ENCODE measurements around the gene NEU4. TPM values are rescaled to one million over a fixed set of nuclear protein-coding genes. Genes with fewer than 3 reads are reported as not detected.
"Not testable (repeated sequence)": the region's sequence is repeated elsewhere in the genome, so short reads cannot be mapped to it uniquely, and the experiment has no call there.

Gene NEU4
- total RNA-seq = not detected

GRCh38 chr2:241808721-241809382, at the start of gene NEU4:
TSS of gene NEU4 (plus strand) at chr2:241809193. CDS start at chr2:241814485, 5,292 bp downstream.
- ATAC-seq (no peak), DNase-seq (ENCODE audit: low spot score) (no peak)
- intact Hi-C loops (cut with DNase I) = no loop called here

- ATAC-seq; DNase-seq (ENCODE audit: low spot score); intact Hi-C loops (cut with DNase I): not testable (repeated sequence)
Observed at GRCh38 chr2:241759893-241760292, 49.1 kb upstream of the NEU4 start.

GRCh38 chr2:241760301-241760771, 48.7 kb upstream of the NEU4 start:
- DNase-seq (ENCODE audit: low spot score) (peak; percentile 49), ATAC-seq (no peak)
- intact Hi-C loops (cut with DNase I) = no loop called here

GRCh38 chr2:241762321-241762932, 46.6 kb upstream of the NEU4 start:
- DNase-seq (ENCODE audit: low spot score) (peak; percentile 38), ATAC-seq (no peak)
- intact Hi-C loops (cut with DNase I) = no loop called here

GRCh38 chr2:241762933-241763369, 46.0 kb upstream of the NEU4 start:
- peak; percentile 43 for DNase-seq (ENCODE audit: low spot score)
- peak; percentile 49 for ATAC-seq
- intact Hi-C loops (cut with DNase I) = no loop called here

GRCh38 chr2:241763551-241764274, 45.3 kb upstream of the NEU4 start:
- no peak for DNase-seq (ENCODE audit: low spot score)

GRCh38 chr2:241764275-241765241, 44.4 kb upstream of the NEU4 start:
- intact Hi-C loops (cut with DNase I) = no loop called here
- DNase-seq (ENCODE audit: low spot score) = peak; percentile 54
- peak; percentile 15 for ATAC-seq

More at GRCh38 chr2:241763551-241764274, 45.3 kb upstream of the NEU4 start:
- peak; percentile 9 for ATAC-seq
- intact Hi-C loops (cut with DNase I) = no loop called here

GRCh38 chr2:241767464-241768250, 41.3 kb upstream of the NEU4 start:
- DNase-seq (ENCODE audit: low spot score) = peak; percentile 55
- intact Hi-C loops (cut with DNase I) = no loop called here
- no peak for ATAC-seq

- peak; percentile 50 for DNase-seq (ENCODE audit: low spot score)
- intact Hi-C loops (cut with DNase I) = no loop called here
- no peak for ATAC-seq
Observed at GRCh38 chr2:241768251-241768711, 40.7 kb upstream of the NEU4 start.

- no peak for ATAC-seq
- intact Hi-C loops (cut with DNase I) = no loop called here
- peak; percentile 51 for DNase-seq (ENCODE audit: low spot score)
Observed at GRCh38 chr2:241768850-241769249, 40.1 kb upstream of the NEU4 start.

- ATAC-seq (no peak), DNase-seq (ENCODE audit: low spot score) (no peak)
- intact Hi-C loops (cut with DNase I) = no loop called here
Observed at GRCh38 chr2:241769819-241770184, 39.2 kb upstream of the NEU4 start.

GRCh38 chr2:241770185-241770935, 38.6 kb upstream of the NEU4 start:
- DNase-seq (ENCODE audit: low spot score) (peak; percentile 57), ATAC-seq (peak; percentile 6)
- intact Hi-C loops (cut with DNase I) = no loop called here

GRCh38 chr2:241770936-241771285, 38.1 kb upstream of the NEU4 start:
- no peak for DNase-seq (ENCODE audit: low spot score)
- intact Hi-C loops (cut with DNase I) = no loop called here
- ATAC-seq = no peak

GRCh38 chr2:241771286-241772062, 37.5 kb upstream of the NEU4 start:
- intact Hi-C loops (cut with DNase I) = no loop called here
- ATAC-seq (peak; percentile 86), DNase-seq (ENCODE audit: low spot score) (peak; percentile 77)

- no peak for DNase-seq (ENCODE audit: low spot score)
- intact Hi-C loops (cut with DNase I) = no loop called here
- no peak for ATAC-seq
Observed at GRCh38 chr2:241772063-241772499, 36.9 kb upstream of the NEU4 start.

GRCh38 chr2:241773511-241774418, 35.2 kb upstream of the NEU4 start:
- intact Hi-C loops (cut with DNase I) = no loop called here
- DNase-seq (ENCODE audit: low spot score) = peak; percentile 53
- no peak for ATAC-seq
